ENCODE data around the gene KCNIP1.

The KCNIP1 gene

DNA sequence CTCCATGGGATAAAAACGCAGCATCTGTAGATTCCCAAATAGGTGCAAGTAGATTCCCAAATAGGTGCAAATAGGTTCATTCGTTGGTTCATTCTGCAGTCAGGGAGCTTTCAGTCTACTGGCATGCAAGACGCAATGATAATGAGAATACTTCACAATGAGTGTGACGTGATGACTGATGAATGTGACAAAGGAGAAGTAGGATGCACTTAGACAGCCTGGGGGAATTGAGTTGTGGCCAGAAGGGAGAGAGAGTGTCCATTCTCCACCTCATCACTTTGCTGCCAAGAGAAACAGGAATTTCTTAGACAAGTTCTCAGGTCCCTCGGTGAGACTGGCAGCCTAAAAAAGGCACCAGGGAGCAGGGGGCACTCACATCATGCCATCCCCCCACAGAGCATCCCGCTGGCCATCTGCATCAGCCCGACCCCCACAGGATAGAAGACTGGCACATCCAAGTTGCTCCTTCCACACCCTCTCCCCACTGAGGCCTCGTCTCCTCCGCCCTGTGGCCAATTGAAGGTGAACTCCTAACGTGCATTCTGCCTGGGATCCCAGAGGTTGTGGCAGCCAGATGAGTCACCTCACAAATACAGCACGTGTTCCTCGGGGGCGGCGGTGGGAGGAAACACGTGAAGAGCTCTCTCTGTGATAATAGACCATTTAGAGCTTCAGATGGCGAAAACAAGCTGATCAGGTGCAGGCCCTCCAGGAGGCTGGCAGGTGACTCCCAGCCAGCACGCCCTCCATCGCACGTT lies 19.9 kb upstream of the KCNIP1 start:
- DNase-seq, result peak; percentile 19

- no peak for DNase-seq
Observed at GRCh38 chr5:170484459-170484831, 19.4 kb upstream of the KCNIP1 start.

GRCh38 chr5:170484847-170485615 lies 18.8 kb upstream of the KCNIP1 start:
- no peak for DNase-seq

- no peak for DNase-seq
Observed at GRCh38 chr5:170485616-170485911, 18.3 kb upstream of the KCNIP1 start.

GRCh38 chr5:170486371-170486770 lies 17.4 kb upstream of the KCNIP1 start:
- no peak for DNase-seq

DNA sequence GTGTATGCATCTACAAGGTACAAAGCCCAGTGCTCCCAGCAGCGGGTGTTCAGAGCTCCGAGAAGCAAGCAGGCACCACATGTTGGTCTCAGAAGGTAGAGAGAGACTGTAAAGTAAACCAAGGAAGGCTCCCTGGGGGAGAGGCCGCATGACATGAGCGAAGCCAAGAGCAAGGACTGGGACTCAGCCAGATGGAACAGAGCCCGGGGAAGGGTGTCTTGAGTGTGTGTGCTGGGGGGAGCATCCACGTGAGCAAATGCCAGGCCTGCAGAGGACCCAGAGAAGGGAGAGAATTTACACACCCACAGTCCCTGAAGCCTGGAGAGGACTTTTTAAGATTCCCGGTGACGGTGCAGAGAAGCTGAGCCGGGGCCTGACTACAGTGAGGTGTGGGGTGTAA lies 15.2 kb upstream of the KCNIP1 start:
- no peak for DNase-seq

GRCh38 chr5:170489199-170489598 lies 14.6 kb upstream of the KCNIP1 start:
- no peak for DNase-seq

- no peak for DNase-seq
Observed at GRCh38 chr5:170490381-170490780, 13.4 kb upstream of the KCNIP1 start.

GRCh38 chr5:170491479-170491878 lies 12.3 kb upstream of the KCNIP1 start:
- no peak for DNase-seq

DNA sequence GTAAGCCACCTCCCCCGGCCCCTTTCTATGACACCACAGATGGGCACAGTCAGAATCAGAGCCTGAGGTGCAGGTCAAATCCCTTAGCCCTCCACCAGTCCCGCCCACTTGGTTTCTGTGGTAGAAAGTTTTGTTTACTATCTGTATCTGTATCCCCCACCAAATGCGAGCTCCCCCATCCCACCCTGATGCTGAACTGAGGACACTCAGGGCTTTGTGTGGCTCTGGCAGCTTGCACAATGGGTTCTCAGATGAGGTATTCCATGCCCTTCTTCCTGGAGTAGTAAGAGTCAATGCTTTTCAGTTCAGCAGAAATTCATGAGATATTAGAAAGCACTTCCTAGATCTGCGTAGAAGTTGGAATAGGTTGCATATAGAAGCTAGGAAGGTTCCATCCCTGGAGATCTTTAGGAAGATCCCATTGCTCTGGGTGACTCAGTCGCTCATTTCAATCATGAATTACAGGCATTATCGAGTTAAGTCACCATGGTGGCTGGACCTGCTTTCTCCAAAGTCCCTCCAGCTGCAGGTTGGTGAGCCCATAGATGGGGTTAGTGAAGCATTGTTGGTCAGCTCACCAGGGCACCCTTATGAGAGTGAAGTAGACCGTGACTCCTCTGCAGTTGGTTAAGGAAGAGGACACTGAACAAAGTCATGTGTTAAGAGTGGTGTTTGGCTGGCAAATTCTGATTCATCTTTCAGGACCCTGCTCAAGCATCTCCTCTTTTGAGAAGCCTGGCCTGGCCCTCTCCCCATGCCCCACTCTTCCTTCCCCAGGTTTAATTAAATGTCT lies 10.6 kb upstream of the KCNIP1 start:
- DNase-seq, result no peak

DNA sequence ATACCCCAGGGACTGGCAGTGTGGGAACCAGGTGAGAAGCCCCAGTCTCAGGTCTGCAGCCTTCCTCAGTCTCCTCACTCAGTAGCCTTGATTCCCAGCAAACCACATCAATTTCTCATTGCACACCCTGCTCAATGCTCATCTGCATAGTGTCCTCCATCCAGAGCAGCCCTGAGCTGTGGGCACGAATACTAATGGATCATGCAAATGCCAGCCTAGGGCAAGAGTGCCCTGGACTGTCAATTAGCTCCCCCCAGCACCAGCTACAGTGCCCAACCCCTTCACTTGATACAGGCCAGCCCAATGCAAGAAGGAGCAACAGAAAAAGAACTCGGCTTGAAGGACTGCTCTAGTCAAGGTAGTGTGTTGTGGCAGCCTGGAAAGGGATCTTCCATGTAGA lies 9.8 kb upstream of the KCNIP1 start:
- DNase-seq, result no peak

GRCh38 chr5:170495825-170496661 lies 7.8 kb upstream of the KCNIP1 start:
- DNase-seq, result no peak

DNA sequence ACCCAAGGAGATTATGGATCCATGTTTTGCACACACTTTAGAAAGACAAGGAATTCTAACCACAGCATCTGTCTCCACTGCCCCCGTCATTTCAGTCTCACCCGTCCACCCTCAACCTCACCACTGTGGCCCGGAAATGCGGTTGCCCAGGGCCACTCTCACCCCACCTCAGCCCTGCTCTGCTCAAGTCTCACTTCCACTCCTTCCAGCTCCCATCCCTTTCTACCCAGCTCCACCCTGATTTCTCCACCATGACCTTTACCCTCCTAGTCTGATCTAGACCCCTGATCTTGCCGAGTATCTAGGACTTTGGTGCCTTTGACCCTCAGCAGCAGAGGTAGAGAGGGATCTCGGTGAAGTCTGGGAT lies 7.2 kb upstream of the KCNIP1 start:
- no peak for DNase-seq

DNA sequence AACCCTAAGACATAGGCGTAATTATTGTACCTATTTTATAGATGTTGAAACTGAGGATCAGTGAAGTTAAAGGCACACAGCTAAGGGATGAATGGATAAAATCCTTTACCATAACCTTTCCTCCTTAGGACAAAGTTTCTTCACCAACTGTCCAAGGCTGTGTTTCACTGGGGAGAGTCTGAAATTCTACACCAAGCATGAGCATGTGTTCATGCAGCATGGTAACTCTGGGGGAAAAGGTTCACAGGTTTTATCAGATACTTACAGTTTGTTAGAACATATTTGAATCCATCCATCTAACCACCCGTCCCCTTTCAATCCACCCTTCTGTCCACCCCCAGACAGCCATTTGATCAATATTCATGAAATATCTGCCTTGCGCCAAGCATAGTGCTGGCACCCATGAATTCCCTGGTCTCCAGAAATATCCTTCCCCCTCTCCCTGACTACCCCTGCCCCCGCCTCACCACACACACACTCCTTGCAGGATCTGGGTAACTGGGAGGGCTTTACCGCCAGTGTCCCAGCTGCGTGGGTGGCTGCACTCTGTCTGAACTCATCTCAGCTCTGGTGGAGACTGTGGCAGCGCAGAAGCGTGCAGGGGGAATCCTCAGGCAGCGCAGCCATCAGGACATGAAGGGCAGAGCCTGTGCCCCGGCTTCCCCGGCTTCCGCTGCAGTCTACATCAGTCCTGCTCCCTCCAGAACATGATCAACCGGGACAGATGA lies 6.3 kb upstream of the KCNIP1 start:
- no peak for DNase-seq

DNA sequence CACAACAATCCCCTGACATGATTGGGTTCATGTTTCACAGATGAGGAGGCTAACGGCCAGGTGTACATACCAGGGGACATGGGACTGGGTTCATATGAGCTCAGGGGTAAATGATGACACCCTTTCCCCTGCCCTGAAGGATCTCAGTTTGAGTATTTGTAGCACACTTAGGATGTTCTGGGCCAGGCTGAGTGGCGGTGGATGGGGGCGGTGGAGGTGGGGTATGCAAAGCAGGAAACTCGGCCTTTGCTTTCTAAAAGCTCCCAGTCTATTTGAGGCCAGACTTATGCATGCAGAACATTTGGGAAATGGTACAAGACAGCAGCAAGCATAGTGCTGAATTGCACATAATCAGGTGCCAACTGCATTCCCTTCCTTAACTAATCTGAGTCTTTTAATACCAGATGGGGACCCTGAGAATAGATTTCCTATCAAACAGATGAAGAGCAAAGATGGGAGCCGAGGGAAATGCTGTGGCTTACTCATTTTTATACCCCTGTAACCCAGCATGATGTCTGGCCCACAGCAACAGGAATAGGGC lies 4.9 kb upstream of the KCNIP1 start:
- DNase-seq, result no peak

DNA sequence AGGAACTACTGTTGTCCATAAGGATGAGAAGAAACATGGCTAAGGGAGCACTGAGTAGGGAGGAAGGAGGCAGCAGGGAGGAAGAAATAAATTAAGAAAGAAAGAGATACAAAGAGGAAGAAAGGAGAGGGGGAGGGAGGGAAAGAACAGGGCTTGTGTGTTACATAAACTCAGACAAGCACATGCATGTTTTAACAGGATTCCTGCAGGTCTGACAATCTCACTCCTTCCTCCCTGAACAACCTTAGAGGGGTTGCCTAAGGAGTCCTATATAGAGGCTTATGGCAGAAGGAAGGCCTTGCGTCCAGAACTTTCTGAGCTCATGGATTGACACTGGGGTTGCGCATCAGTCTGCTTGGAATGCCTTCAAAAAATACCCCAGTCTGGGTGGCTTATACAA lies 4.2 kb upstream of the KCNIP1 start:
- no peak for DNase-seq

DNA sequence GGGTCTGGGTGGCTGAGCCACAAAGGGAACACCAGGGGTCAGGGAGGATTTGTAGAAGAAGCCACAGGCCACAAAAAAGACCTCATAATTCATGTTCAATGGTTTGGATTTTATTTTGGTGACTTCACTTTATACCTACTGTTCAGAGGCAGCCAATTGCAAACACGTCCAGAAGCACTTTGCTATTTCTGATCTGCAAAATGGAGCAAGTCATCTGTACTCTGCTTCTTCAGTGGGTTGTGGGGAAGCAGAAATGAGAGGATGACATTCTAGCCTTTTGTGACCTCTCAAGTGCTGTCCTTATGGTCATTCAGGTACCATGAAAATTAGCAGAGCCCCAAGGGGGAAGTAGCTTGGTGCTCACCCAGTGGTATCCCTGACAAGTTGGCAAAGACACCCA lies 2.5 kb upstream of the KCNIP1 start:
- DNase-seq, result no peak

GRCh38 chr5:170501931-170502330 lies 1.9 kb upstream of the KCNIP1 start:
- no peak for DNase-seq

GRCh38 chr5:170504616-170505266 lies 921 bp downstream of the KCNIP1 start:
- DNase-seq, result no peak

DNA sequence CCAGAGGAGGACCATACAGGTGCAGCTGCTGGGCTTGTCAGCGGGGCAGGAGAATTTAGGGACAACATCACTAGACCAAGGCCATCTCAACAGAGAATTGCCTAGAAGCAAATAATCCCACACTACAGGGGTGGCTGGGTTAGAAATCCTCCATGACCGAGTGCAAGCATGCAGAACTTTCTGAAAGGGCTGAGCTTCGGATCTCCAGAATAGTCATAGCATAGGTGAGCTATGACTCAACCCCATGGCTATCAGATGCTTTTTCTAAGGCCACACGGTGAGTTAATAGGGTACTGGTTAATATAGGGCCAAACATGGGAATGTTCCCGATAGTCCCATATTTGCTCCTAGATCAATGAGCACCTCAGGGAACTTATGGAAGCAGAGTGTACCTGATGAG lies 4.2 kb downstream of the KCNIP1 start:
- no peak for DNase-seq

DNA sequence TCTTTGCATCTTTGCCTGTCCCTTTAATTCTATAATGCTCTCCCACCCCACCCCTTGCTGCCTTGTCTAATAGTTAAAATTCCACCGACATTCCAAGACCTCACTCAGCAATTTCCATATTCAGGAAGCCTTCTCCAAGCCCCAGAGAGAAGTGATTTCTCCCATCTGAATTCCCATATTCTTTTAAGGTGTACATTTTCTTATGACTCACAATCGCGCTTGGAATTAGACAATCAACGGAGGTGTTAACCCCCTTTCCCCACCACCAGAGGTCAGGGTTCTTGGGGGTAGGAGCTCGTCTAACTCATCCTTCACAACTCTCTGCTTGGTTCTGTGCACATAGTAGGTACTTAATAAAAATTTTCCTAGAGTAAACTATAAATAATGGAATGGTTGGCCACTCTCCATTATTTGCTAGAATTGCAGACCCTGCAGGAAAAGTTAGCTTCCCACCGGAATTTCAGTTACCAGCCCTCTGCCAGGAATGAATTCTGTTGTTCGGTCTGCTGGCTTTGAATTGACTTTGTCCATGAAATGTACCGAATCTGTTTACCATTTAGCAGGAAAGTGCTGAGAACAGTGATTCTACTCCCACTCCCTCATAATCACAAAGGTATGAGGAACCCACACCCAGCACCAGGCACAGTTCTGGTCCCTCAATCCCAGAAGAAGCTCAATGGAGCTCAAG lies 5.0 kb downstream of the KCNIP1 start:
- DNase-seq, result no peak
